Activated T-cell treated with anti-CD3 and anti-CD28 coated beads for 48 hours (primary cell): ENCODE data around the gene C3orf62.
"Not testable (repeated sequence)": the region's sequence is repeated elsewhere in the genome, so short reads cannot be mapped to it uniquely, and the experiment has no call there.

ENCODE experiments used
- DNase-seq: peaks from one replicate; pipeline ENCODE4 v3.0.0-alpha.2; 2020; ENCODE audit warnings: low read depth

Gene C3orf62

GRCh38 chr3:49269443-49270155, 7.4 kb downstream of the C3orf62 start:
- no peak for DNase-seq

DNA sequence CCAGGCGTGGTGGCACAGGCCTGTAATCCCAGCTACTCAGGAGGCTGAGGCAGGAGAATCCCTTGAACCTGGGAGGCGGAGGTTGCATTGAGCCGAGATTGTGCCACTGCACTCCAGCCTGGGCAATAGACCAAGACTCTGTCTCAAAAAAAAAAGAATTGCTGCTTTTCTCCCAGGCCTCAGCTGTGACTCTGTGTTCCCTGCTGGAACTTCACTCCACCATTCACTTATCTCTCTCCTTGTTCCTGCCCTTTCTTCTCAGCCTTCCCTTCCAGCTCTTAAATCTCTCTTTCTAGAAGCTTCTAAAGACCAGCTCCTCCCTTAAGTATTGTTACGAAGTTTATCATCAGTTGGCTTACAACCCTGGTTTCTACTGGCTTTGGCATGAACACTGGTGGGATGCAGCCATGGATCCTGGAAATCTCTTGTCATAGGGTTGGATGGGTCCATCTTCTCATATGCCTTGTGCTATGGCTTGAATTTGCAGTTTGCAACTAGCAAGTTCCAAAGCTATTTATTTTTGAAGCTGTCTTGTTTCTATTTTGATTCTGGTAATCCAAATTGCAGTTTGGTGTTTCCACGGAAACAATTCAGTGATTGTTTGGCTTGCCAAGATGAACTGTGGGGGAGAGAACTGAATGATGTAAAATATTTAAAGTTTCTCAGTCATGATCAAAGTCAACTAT, 10.5 kb downstream of the C3orf62 start:
- DNase-seq: no peak

DNA sequence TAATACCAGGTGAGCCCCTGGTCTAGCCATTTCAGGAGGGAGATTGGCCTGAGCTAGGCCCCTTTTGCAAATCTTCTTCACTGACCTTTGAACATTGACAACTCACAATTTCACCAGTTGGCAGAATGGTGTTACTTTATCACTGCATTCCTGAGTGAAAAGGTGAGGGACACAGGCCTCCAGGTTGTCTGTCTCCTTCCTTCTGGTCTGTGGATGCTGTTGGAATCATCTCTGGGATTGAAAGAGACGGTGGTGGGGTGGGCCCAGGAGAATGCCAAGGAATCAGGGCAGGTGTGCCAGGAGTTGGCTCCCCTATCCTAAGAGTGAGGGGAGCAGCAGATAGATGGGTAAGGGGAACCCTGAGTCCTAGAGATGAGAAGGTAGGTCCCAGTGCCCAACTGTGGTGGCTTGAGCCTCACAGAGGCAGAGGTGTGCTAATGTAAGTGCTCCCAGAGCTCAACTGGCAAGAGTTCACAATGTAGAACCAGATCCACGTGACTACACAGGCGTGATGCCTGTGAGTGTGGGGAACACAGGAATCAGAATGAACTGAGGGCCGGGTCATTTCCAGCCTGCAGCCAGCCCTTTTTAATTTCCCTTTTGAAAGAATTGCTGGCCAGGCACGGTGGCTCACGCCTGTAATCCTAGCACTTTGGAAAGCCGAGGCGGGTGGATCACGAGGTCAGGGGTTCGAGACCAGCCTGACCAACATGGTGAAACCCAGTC, 11.2 kb downstream of the C3orf62 start:
- no peak for DNase-seq

DNA sequence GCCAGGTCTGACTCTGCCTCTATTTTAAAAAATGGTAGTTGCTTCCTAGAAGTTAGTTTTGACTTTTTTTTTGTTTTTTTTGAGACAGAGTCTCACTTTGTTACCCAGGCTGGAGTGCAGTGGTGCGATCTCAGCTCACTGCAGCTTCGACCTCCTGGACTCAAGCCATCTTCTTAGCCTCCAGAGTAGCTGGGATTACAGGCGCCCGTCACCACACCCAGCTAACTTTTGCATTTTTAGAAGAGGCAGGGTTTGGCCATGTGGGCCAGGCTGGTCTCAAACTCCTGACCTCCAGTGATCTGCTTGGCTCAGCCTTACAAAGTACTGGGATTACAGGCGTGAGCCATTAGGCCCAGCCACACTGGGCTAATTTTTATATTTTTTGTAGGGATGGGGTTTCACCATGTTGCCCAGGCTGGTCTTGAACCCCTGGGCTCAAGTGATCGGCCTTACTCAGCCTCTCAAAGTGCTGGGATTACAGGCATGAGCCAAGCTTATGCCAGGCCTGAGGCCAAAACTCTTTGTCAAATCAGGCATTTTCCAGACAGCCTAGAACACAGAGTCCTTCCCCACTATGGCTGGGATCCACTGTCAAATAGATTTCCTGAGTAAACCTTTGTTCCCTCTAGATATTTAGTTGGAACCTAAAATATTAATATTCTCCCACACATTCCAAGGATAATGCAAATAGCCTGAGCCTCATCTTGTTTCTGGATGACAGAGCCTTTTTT, 13.7 kb downstream of the C3orf62 start:
- no peak for DNase-seq

- no peak for DNase-seq
These were observed 16.2 kb downstream of the C3orf62 start for GRCh38 chr3:49260806-49261324.

DNA sequence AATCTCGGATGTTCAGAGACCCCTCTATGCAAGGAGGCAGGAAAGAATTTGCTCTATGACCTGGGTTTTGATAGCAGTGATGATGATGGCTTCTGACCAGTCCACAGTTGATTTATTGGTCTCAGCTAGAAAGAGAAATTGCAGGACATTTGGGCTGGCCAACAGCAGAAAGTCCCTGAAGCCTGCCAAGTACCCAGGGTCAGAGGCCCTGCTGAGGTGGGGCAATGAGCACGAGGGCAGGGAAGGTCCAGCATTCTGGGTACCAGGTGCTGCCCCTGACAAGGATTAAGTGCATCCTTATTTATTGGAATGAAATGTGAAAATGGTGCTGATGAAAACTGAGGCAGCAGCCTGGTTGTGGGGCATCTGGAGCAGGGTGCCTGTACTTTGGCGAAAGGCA, 19.8 kb downstream of the C3orf62 start:
- no peak for DNase-seq

- DNase-seq: no peak
These were observed 21.1 kb downstream of the C3orf62 start for GRCh38 chr3:49255718-49256511.

GRCh38 chr3:49255112-49255511, 21.9 kb downstream of the C3orf62 start:
- no peak for DNase-seq

- DNase-seq: no peak
These were observed 23.5 kb downstream of the C3orf62 start for GRCh38 chr3:49253512-49253911.

- DNase-seq: no peak
These were observed 28.2 kb downstream of the C3orf62 start for GRCh38 chr3:49248840-49249227.

DNA sequence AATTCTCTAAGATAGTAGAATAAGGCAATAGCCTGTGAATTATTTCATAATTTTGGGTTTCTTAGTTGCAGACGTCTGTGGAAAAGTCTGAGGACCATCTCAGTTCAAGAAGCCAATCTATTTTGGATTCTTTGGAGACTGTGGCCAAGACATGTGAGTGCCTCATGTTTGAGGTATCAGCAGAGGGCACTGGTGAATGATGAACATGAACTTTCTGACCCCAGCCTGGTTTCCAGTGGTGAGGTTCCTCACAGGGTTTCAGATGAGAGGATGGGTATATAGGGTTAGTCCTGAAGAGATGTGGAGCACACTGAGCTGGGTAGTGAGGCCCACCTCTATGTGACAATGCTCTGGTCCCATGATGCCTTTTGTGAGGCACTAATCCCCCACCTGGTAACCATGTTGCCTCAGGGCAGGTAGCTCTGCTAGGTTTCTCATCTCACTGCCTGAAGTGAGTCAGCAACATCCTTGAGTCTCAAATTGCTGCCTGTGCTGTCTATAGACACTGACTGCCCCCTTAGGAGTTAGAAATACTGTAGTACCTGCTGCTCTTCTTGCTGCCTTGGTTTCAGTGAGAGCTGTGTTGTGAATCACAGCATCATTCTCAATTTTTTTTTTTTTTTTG, 32.3 kb downstream of the C3orf62 start:
- no peak for DNase-seq

DNA sequence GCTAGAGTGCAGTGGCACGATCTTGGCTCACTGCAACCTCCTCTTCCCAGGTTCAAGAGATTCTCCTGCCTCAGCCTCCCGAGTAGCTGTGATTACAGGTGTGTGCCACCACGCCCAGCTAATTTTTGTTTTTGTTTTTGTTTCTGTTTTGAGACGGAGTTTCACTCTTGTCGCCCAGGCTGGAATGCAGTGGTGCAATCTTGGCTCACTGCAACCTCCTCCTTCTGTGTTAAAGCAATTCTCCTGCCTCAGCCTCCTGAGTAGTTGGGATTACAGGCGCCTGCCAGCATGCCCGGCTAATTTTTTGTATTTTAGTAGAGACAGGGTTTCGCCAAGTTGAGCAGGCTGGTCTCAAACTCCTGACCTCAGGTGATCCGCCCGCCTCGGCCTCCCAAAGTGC, 36.9 kb downstream of the C3orf62 start:
- not testable (repeated sequence) for DNase-seq

GRCh38 chr3:49238274-49239127, 38.5 kb downstream of the C3orf62 start:
- DNase-seq: no peak

DNA sequence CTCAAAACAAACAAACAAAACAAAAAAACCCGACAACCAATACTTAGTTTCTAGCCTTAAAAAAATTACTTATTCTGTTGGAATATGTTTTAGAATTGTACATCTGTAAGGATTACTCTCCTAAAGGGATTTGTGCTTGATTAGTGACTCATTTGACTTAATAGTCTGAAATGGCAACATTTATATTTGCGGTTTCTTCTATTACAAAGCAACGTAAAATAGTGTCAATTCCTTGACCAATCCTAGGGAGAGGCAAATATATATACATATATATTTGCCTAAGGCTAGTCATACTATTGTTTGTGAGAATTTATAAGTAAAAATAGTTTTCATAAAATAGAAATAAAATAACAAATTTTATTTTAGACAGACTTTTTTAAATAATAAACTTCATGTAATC, 39.7 kb downstream of the C3orf62 start:
- DNase-seq: no peak

- DNase-seq: no peak
These were observed 40.8 kb downstream of the C3orf62 start for GRCh38 chr3:49236226-49236625.

GRCh38 chr3:49228817-49229216, 48.2 kb downstream of the C3orf62 start:
- DNase-seq: not testable (repeated sequence)

DNA sequence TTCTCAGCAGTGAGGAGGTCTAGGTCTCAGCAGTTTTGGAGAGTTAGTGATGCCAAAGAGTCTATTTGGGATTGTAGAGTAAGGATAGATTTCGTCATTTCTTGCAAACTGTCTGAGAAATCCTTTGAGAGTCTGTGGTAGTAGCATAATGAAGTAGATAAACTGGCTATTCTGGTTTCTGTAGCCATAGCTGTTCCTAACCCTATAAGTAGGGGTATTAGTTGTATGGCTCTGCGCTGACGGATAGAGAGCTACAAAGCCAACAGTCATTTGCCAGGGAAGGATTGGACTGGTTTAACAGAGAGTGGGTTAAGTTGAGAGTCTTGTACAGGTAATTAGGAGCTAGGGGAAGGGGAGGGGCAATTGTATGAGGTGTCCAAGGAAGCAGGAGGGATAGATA, 55.0 kb downstream of the C3orf62 start:
- no peak for DNase-seq

GRCh38 chr3:49220985-49221563, 56.0 kb downstream of the C3orf62 start:
- DNase-seq: not testable (repeated sequence)

- no peak for DNase-seq
These were observed 57.9 kb downstream of the C3orf62 start for GRCh38 chr3:49219132-49219531.
